HepG2 (cell line): ENCODE data around the gene ATP5MG. TPM values are rescaled to one million over a fixed set of nuclear protein-coding genes. Genes with fewer than 3 reads are reported as not detected.

ENCODE experiments used
- ARNT ChIP-seq: fragments of 450-650 bp; IDR thresholded peaks from 2 replicates; pipeline ENCODE4 v1.6.1; 2017
- CBFB ChIP-seq: sonication (generic); formaldehyde crosslinking; IDR thresholded peaks from 2 replicates; pipeline ENCODE4 v1.4.0; 2020; ENCODE audit warnings: missing genetic modification reagents
- E2F1 ChIP-seq: sonication (generic); formaldehyde crosslinking; IDR thresholded peaks from 2 replicates; pipeline ENCODE4 v1.5.0; 2020; ENCODE audit warnings: missing genetic modification reagents
- FOSL2 ChIP-seq: sonication (generic); formaldehyde crosslinking; IDR thresholded peaks from 2 replicates; pipeline ENCODE4 v1.4.0; 2020; ENCODE audit warnings: missing genetic modification reagents
- FOXO1 ChIP-seq: sonication (generic); formaldehyde crosslinking; IDR thresholded peaks from 2 replicates; pipeline ENCODE4 v1.4.0; 2020; ENCODE audit warnings: missing genetic modification reagents
- KLF11 ChIP-seq: IDR thresholded peaks from 2 replicates; pipeline ENCODE4 v1.6.1; 2016; ENCODE audit warnings: missing compliant biosample characterization
- LCORL ChIP-seq, 2 experiments: fragments of 450-650 bp in 1 of 2; sonication (generic) in 1 of 2; formaldehyde crosslinking in 1 of 2; IDR thresholded peaks; 2 replicates each; pipeline versions ENCODE4 v1.5.0 to v1.6.1; 2017 to 2020; ENCODE audit warnings: antibody characterized with exemption in 1 of 2, missing genetic modification reagents in 1 of 2
- MEIS2 ChIP-seq: sonication (generic); formaldehyde crosslinking; IDR thresholded peaks from 2 replicates; pipeline ENCODE4 v1.9.0; 2021; ENCODE audit warnings: mild to moderate bottlenecking, missing genetic modification reagents
- NR2C2 ChIP-seq: sonication (generic); formaldehyde crosslinking; IDR thresholded peaks from 2 replicates; pipeline ENCODE4 v1.4.0; 2020; ENCODE audit warnings: missing genetic modification reagents, mild to moderate bottlenecking, moderate library complexity, borderline replicate concordance
- PHF20 ChIP-seq: sonication (generic); formaldehyde crosslinking; IDR thresholded peaks from 2 replicates; pipeline ENCODE4 v1.5.0; 2020; ENCODE audit warnings: mild to moderate bottlenecking, missing genetic modification reagents
- POGZ ChIP-seq: sonication (generic); formaldehyde crosslinking; IDR thresholded peaks from 2 replicates; pipeline ENCODE4 v1.4.0; 2020; ENCODE audit warnings: mild to moderate bottlenecking, missing genetic modification reagents
- POLR2AphosphoS5 ChIP-seq: IDR thresholded peaks from 2 replicates; pipeline ENCODE4 v1.6.1; 2012; ENCODE audit warnings: low read depth, low read length
- SMAD9 ChIP-seq: sonication (generic); formaldehyde crosslinking; IDR thresholded peaks from 2 replicates; pipeline ENCODE4 v1.5.1; 2020; ENCODE audit warnings: mild to moderate bottlenecking, missing genetic modification reagents
- SP2 ChIP-seq: sonication (generic); formaldehyde crosslinking; IDR thresholded peaks from 2 replicates; pipeline ENCODE4 v1.5.1; 2020; ENCODE audit warnings: mild to moderate bottlenecking, missing genetic modification reagents
- U2AF1 ChIP-seq: fragments of 200-400 bp; formaldehyde crosslinking; optimal IDR thresholded peaks from 2 replicates; pipeline ENCODE3; 2017; ENCODE audit warnings: mild to moderate bottlenecking, low read depth, low read length
- ZNF17 ChIP-seq: sonication (generic); formaldehyde crosslinking; IDR thresholded peaks from 2 replicates; pipeline ENCODE4 v1.5.0; 2020; ENCODE audit warnings: mild to moderate bottlenecking, missing genetic modification reagents
- ZNF737 ChIP-seq: sonication (generic); formaldehyde crosslinking; IDR thresholded peaks from 2 replicates; pipeline ENCODE4 v1.5.0; 2020; ENCODE audit warnings: missing genetic modification reagents, mild to moderate bottlenecking, borderline replicate concordance
- ZNF790 ChIP-seq: sonication (generic); formaldehyde crosslinking; IDR thresholded peaks from 2 replicates; pipeline ENCODE4 v1.8.0; 2022; ENCODE audit warnings: missing genetic modification reagents, mild to moderate bottlenecking, borderline replicate concordance
- ZSCAN25 ChIP-seq: sonication (generic); formaldehyde crosslinking; IDR thresholded peaks from 2 replicates; pipeline ENCODE4 v1.8.0; 2022; ENCODE audit warnings: mild to moderate bottlenecking, missing genetic modification reagents
- ZSCAN30 ChIP-seq: sonication (generic); formaldehyde crosslinking; IDR thresholded peaks from 2 replicates; pipeline ENCODE4 v1.5.0; 2020; ENCODE audit warnings: mild to moderate bottlenecking, missing genetic modification reagents
- polyA plus RNA-seq, 8 experiments: library from polyadenylated mRNA; depleted of rRNA in 3 of 8; stranded (reverse) in 7 of 8; unstranded in 1 of 8; fragments of >200 nt; fragmentation: Illumina TruSeq in 4 of 8; extraction: Trizol in 4 of 8; gene quantifications; 2 replicates each; pipeline versions ENCODE4 v1.2.1 to v1.2.3, GENCODE V29; 2011 to 2016; ENCODE audit warnings: low read depth in 4 of 8, missing spikeins in 1 of 8, mixed read lengths in 1 of 8; ENCODE audit not compliant: insufficient read depth in 1 of 8
- total RNA-seq, 5 experiments: library from RNA; depleted of rRNA; stranded (reverse); fragments of >200 nt; fragmentation: Illumina TruSeq; extraction: Trizol; gene quantifications; 2 replicates each; pipeline ENCODE4 v1.2.3, GENCODE V29; 2016; ENCODE audit warnings: low read depth in 1 of 5
- TF ChIP-seq, protein P1 (sequence below): sonication (generic); formaldehyde crosslinking; IDR thresholded peaks from 2 replicates; pipeline ENCODE4 v1.8.1; 2023; ENCODE audit warnings: missing genetic modification reagents, inconsistent platforms, borderline replicate concordance
- TF ChIP-seq, protein P2 (sequence below): sonication (generic); formaldehyde crosslinking; IDR thresholded peaks from 2 replicates; pipeline ENCODE4 v1.5.0; 2020; ENCODE audit warnings: missing genetic modification reagents
- TF ChIP-seq, protein P3 (sequence below): sonication (generic); formaldehyde crosslinking; IDR thresholded peaks from 2 replicates; pipeline ENCODE4 v1.4.0; 2020; ENCODE audit warnings: missing genetic modification reagents

ATP5MG gene
- total and polyA plus RNA-seq, 2 of the 13 experiments (the other 11 are each of a cell fraction or from before 2014, with no cell fraction given): 260 to 320 TPM

GRCh38 chr11:118401151-118401879, at the start of gene ATP5MG (continued):
- TF ChIP-seq PHF20 (peak; percentile 85), NR2C2 (CRISPR knock-in tag) (peak; percentile 79; the same call in 1 of the 2 replicates), MEIS2 (0 out of 2 replicates have a peak, but pooled peaks have one; percentile 32), ZNF790 (no peak), LCORL (IDR thresholded peaks at IDR 0.05) (no peak; the same call in 1 of the 2 replicates), LCORL (CRISPR knock-in tag; IDR thresholded peaks at IDR 0.05) (no peak), CBFB (CRISPR knock-in tag) (0 out of 2 replicates have a peak, but pooled peaks have one; percentile 43), POLR2AphosphoS5 (peak; percentile 88), KLF11 (CRISPR knock-in tag) (no peak), E2F1 (CRISPR knock-in tag) (no peak), POGZ (CRISPR knock-in tag) (peak; percentile 26; the same call in 1 of the 2 replicates), ZSCAN25 (CRISPR knock-in tag) (no peak), FOSL2 (CRISPR knock-in tag) (peak; percentile 6; the same call in 1 of the 2 replicates), SMAD9 (CRISPR knock-in tag) (no peak; the same call in 1 of the 2 replicates), SP2 (no peak), ARNT (no peak), FOXO1 (no peak), ZNF17 (CRISPR knock-in tag) (no peak), ZSCAN30 (CRISPR knock-in tag) (no peak), U2AF1 (no peak), ZNF737 (CRISPR knock-in tag) (no peak)
- TF ChIP-seq, protein P1, sequence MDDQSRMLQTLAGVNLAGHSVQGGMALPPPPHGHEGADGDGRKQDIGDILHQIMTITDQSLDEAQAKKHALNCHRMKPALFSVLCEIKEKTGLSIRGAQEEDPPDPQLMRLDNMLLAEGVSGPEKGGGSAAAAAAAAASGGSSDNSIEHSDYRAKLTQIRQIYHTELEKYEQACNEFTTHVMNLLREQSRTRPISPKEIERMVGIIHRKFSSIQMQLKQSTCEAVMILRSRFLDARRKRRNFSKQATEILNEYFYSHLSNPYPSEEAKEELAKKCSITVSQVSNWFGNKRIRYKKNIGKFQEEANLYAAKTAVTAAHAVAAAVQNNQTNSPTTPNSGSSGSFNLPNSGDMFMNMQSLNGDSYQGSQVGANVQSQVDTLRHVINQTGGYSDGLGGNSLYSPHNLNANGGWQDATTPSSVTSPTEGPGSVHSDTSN: no peak
- TF ChIP-seq, protein P2, sequence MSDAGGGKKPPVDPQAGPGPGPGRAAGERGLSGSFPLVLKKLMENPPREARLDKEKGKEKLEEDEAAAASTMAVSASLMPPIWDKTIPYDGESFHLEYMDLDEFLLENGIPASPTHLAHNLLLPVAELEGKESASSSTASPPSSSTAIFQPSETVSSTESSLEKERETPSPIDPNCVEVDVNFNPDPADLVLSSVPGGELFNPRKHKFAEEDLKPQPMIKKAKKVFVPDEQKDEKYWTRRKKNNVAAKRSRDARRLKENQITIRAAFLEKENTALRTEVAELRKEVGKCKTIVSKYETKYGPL: no peak
- TF ChIP-seq, protein P3, sequence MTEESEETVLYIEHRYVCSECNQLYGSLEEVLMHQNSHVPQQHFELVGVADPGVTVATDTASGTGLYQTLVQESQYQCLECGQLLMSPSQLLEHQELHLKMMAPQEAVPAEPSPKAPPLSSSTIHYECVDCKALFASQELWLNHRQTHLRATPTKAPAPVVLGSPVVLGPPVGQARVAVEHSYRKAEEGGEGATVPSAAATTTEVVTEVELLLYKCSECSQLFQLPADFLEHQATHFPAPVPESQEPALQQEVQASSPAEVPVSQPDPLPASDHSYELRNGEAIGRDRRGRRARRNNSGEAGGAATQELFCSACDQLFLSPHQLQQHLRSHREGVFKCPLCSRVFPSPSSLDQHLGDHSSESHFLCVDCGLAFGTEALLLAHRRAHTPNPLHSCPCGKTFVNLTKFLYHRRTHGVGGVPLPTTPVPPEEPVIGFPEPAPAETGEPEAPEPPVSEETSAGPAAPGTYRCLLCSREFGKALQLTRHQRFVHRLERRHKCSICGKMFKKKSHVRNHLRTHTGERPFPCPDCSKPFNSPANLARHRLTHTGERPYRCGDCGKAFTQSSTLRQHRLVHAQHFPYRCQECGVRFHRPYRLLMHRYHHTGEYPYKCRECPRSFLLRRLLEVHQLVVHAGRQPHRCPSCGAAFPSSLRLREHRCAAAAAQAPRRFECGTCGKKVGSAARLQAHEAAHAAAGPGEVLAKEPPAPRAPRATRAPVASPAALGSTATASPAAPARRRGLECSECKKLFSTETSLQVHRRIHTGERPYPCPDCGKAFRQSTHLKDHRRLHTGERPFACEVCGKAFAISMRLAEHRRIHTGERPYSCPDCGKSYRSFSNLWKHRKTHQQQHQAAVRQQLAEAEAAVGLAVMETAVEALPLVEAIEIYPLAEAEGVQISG (CRISPR knock-in tag): peak; percentile 22; the same call in 1 of the 2 replicates
